Calu3 (cell line): Measurements from ENCODE around the gene DDX31. TPM values are rescaled to one million over a fixed set of nuclear protein-coding genes. Genes with fewer than 3 reads are reported as not detected.
A peak's percentile ranks its signal among the peaks of the same experiment; 100 is the strongest.

Source experiments
- BruUV-seq: library from RNA; stranded (reverse); fragments of 400-500 nt; replicated peaks from 2 replicates; lab custom pipeline; 2021; lab: Mats Ljungman, UMichigan
- CTCF ChIA-PET: fragments of 300-600 bp; sonication (Branson Sonifier 250); formaldehyde crosslinking; loops from one replicate; lab custom pipeline; 2022; ENCODE audit warnings: antibody characterized with exemption; lab: Charles Lee
- DNase-seq: peaks from one replicate; pipeline ENCODE4 v3.0.0; 2022
- H3K27ac Mint-ChIP-seq: one replicate; pipeline ENCODE4 v1.8.0; 2022; ENCODE audit warnings: mixed read lengths; ENCODE audit not compliant: unreplicated experiment
- H3K27me3 Mint-ChIP-seq: one replicate; pipeline ENCODE4 v1.8.0; 2022; ENCODE audit warnings: mixed read lengths; ENCODE audit not compliant: unreplicated experiment
- H3K36me3 Mint-ChIP-seq: one replicate; pipeline ENCODE4 v1.8.0; 2022; ENCODE audit warnings: mild to moderate bottlenecking, moderate library complexity, mixed read lengths; ENCODE audit not compliant: insufficient read depth, unreplicated experiment
- H3K4me1 Mint-ChIP-seq: one replicate; pipeline ENCODE4 v1.8.0; 2022; ENCODE audit warnings: mild to moderate bottlenecking, low read depth, mixed read lengths; ENCODE audit not compliant: unreplicated experiment
- H3K4me3 Mint-ChIP-seq: one replicate; pipeline ENCODE4 v1.8.0; 2022; ENCODE audit warnings: mild to moderate bottlenecking, low read depth, moderate library complexity, mixed read lengths; ENCODE audit not compliant: unreplicated experiment
- H3K9me3 Mint-ChIP-seq: one replicate; pipeline ENCODE4 v1.8.0; 2022; ENCODE audit warnings: low read depth, mixed read lengths; ENCODE audit not compliant: unreplicated experiment
- CTCF ChIP-seq: fragments of 200-600 bp; IDR thresholded peaks from one replicate; pipeline ENCODE4 v1.8.0; 2022; ENCODE audit warnings: antibody characterized with exemption; ENCODE audit not compliant: unreplicated experiment
- intact Hi-C: fragments of 100-400 bp; cut with micrococcal nuclease; formaldehyde crosslinking; loops from one replicate; pipeline ENCODE4 v1.10.0; 2022; ENCODE audit not compliant: unreplicated experiment
- total RNA-seq: library from RNA; stranded (reverse); gene quantifications from 2 replicates; pipeline ENCODE4 v1.2.3, GENCODE V29; 2022

The DDX31 gene
- total RNA-seq, 1 experiment from 2014 or later, result 18.4 TPM

- no peaks in the 10 kb centered on the region for H3K27me3 Mint-ChIP-seq
- H3K36me3 Mint-ChIP-seq, result peaks cover 10% of the 10 kb centered on the region
- intact Hi-C loops, result no loop called here
- H3K4me1 Mint-ChIP-seq, result peaks cover 30% of the 10 kb centered on the region
- CTCF ChIA-PET, result interaction anchor here (0.7 kb wide), 1 partner anchor 31 kb away, joined by 3 read pairs; the partner anchor contains the start of genes DDX31 and GTF3C4
- TF ChIP-seq CTCF, result no peak
- H3K27ac Mint-ChIP-seq, result peak overlapping the region; percentile 49
- no peak overlapping the region for H3K4me3 Mint-ChIP-seq
- H3K9me3 Mint-ChIP-seq, result no peaks in the 10 kb centered on the region
- BruUV-seq, result no TSS peak
- peak; percentile 56 for DNase-seq
Observed at GRCh38 chr9:132639322-132639721, 30.5 kb downstream of the DDX31 start.

DNA sequence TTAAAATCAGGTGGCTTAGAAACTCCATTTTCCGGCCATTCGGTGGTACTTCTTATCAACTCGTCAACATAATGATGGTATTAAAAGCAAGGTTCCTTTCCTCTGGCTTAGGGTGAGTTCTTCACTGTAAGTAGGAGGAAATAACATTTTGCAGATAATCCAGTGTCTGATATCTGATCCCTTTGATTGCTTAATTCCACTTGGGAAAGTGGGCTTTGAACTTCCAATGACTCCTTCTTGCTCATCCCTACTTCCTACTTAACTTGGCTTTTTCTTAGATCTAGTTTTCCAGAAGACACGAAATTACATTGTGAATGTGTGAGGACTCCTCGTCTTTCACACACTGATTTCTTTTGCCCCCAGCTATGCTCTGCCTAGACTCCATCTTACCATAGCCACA lies 31.5 kb downstream of the DDX31 start:
- no peaks in the 10 kb centered on the region for H3K27me3 Mint-ChIP-seq
- intact Hi-C loops, result no loop called here
- no TSS peak for BruUV-seq
- no peak for TF ChIP-seq CTCF
- H3K9me3 Mint-ChIP-seq, result no peaks in the 10 kb centered on the region
- H3K27ac Mint-ChIP-seq, result no peak overlapping the region
- H3K4me1 Mint-ChIP-seq, result peaks cover 30% of the 10 kb centered on the region
- no peak overlapping the region for H3K4me3 Mint-ChIP-seq
- peaks cover 10% of the 10 kb centered on the region for H3K36me3 Mint-ChIP-seq
- no peak for DNase-seq
- CTCF ChIA-PET, result no interaction called here

- Mint-ChIP-seq H3K4me3 (no peak overlapping the region), H3K27me3 (no peaks in the 10 kb centered on the region), H3K9me3 (no peaks in the 10 kb centered on the region), H3K27ac (no peak overlapping the region), H3K4me1 (peaks cover 30% of the 10 kb centered on the region), H3K36me3 (peaks cover 13% of the 10 kb centered on the region)
- no peak for DNase-seq
- no peak for TF ChIP-seq CTCF
- CTCF ChIA-PET, result no interaction called here
- BruUV-seq, result no TSS peak
- intact Hi-C loops, result no loop called here
Observed at GRCh38 chr9:132637801-132638200, 32.0 kb downstream of the DDX31 start.

- Mint-ChIP-seq H3K4me1 (peaks cover 30% of the 10 kb centered on the region), H3K36me3 (peaks cover 15% of the 10 kb centered on the region), H3K27me3 (no peaks in the 10 kb centered on the region), H3K4me3 (no peak overlapping the region), H3K9me3 (no peaks in the 10 kb centered on the region), H3K27ac (no peak overlapping the region)
- CTCF ChIA-PET, result no interaction called here
- intact Hi-C loops, result no loop called here
- DNase-seq, result no peak
- no peak for TF ChIP-seq CTCF
- no TSS peak for BruUV-seq
Observed at GRCh38 chr9:132637351-132637750, 32.4 kb downstream of the DDX31 start.
